GM23338 (cell line): Measurements from ENCODE around the gene POLR1E. TPM values are rescaled to one million over a fixed set of nuclear protein-coding genes. Genes with fewer than 3 reads are reported as not detected.

Experiments used
- ATAC-seq: fragments of 200-7000 bp; cut with Tn5 transposase; 3 replicates; pipeline ENCODE4 v1.9.1; 2020
- DNase-seq: peaks from one replicate; pipeline ENCODE4 v3.0.0-alpha.2; 2015; ENCODE audit warnings: low spot score
- H2AFZ ChIP-seq: fragments of 200-600 bp; sonication (generic); 2 replicates; pipeline ENCODE4 v1.8.0; 2016; ENCODE audit warnings: antibody characterized with exemption, mild to moderate bottlenecking, moderate library complexity
- H3F3A ChIP-seq: fragments of 200-600 bp; sonication (generic); replicated peaks from 2 replicates; pipeline ENCODE4 v1.8.0; 2017; ENCODE audit warnings: antibody characterized with exemption, mixed run types, low read depth
- H3K27ac ChIP-seq: fragments of 200-600 bp; sonication (generic); 2 replicates; pipeline ENCODE4 v1.6.1; 2016; ENCODE audit warnings: low read depth
- H3K27me3 ChIP-seq: fragments of 200-600 bp; sonication (generic); 2 replicates; pipeline ENCODE4 v1.8.0; 2016; ENCODE audit warnings: mild to moderate bottlenecking, mixed run types, moderate library complexity; ENCODE audit not compliant: insufficient read depth
- H3K36me3 ChIP-seq: fragments of 200-600 bp; sonication (generic); 2 replicates; pipeline ENCODE4 v1.8.0; 2016; ENCODE audit warnings: mild to moderate bottlenecking; ENCODE audit not compliant: insufficient read depth
- H3K4me1 ChIP-seq: fragments of 200-600 bp; sonication (generic); 2 replicates; pipeline ENCODE4 v1.8.0; 2016; ENCODE audit warnings: mild to moderate bottlenecking, moderate library complexity; ENCODE audit not compliant: insufficient read depth
- H3K4me2 ChIP-seq: fragments of 200-600 bp; sonication (generic); 2 replicates; pipeline ENCODE4 v1.7.1; 2017; ENCODE audit warnings: mixed run types
- H3K4me3 ChIP-seq: fragments of 200-600 bp; sonication (generic); 2 replicates; pipeline ENCODE4 v1.6.1; 2016; ENCODE audit warnings: mixed run types
- H3K79me2 ChIP-seq: fragments of 200-600 bp; sonication (generic); replicated peaks from 2 replicates; pipeline ENCODE4 v1.8.0; 2017; ENCODE audit warnings: mild to moderate bottlenecking; ENCODE audit not compliant: insufficient read depth
- H3K9me2 ChIP-seq: fragments of 200-600 bp; sonication (generic); 2 replicates; pipeline ENCODE4 v1.8.0; 2017; ENCODE audit not compliant: insufficient read depth
- H4K20me1 ChIP-seq: fragments of 200-600 bp; sonication (generic); replicated peaks from 2 replicates; pipeline ENCODE4 v1.8.0; 2017; ENCODE audit warnings: mild to moderate bottlenecking; ENCODE audit not compliant: insufficient read depth
- H3K27ac Mint-ChIP-seq: 2 replicates; pipeline ENCODE4 v1.8.0; 2020; ENCODE audit warnings: inconsistent platforms, mild to moderate bottlenecking, moderate library complexity, mixed read lengths
- H3K27me3 Mint-ChIP-seq: 3 replicates; pipeline ENCODE4 v1.8.0; 2022; ENCODE audit warnings: low read depth, mild to moderate bottlenecking, moderate library complexity, mixed read lengths, inconsistent platforms; ENCODE audit not compliant: insufficient read depth, poor library complexity
- H3K36me3 Mint-ChIP-seq: 3 replicates; pipeline ENCODE4 v1.8.0; 2021; ENCODE audit warnings: low read depth, mild to moderate bottlenecking, inconsistent platforms, moderate library complexity, mixed read lengths
- H3K4me1 Mint-ChIP-seq: 3 replicates; pipeline ENCODE4 v1.8.0; 2020; ENCODE audit warnings: mild to moderate bottlenecking, inconsistent platforms, mixed read lengths
- H3K4me3 Mint-ChIP-seq: 3 replicates; pipeline ENCODE4 v1.8.0; 2021; ENCODE audit warnings: moderate library complexity, mild to moderate bottlenecking, inconsistent platforms, mixed read lengths
- H3K9me3 Mint-ChIP-seq: 3 replicates; pipeline ENCODE4 v1.8.0; 2020; ENCODE audit warnings: moderate library complexity, mild to moderate bottlenecking, inconsistent platforms, mixed read lengths
- CREB1 ChIP-seq: fragments of 250-450 bp; sonication (Bioruptor Pico); IDR thresholded peaks from 2 replicates; pipeline ENCODE4 v1.5.0; 2020; ENCODE audit warnings: low read depth, mild to moderate bottlenecking, moderate library complexity
- CTCF ChIP-seq, 2 experiments: fragments of 200-600 bp in 1 of 2; sonication (generic) in 1 of 2; conservative IDR thresholded peaks; 2 replicates each; pipeline versions ENCODE4 v1.5.1 to v1.6.1; 2016 to 2017; ENCODE audit warnings: antibody characterized with exemption in 2 of 2, low read depth in 2 of 2, mild to moderate bottlenecking in 2 of 2, moderate library complexity in 1 of 2
- EZH2phosphoT487 ChIP-seq: fragments of 200-600 bp; sonication (generic); IDR thresholded peaks from one replicate; pipeline ENCODE4 v1.8.1; 2018; ENCODE audit warnings: antibody characterized with exemption; ENCODE audit not compliant: unreplicated experiment
- POLR2AphosphoS5 ChIP-seq: IDR thresholded peaks from 2 replicates; pipeline ENCODE4 v1.6.1; 2016; ENCODE audit warnings: antibody characterized with exemption, low read depth
- STAT1 ChIP-seq: IDR thresholded peaks from one replicate; pipeline ENCODE4 v1.6.1; 2016; ENCODE audit warnings: antibody characterized with exemption; ENCODE audit not compliant: unreplicated experiment
- ZNF331 ChIP-seq: fragments of 250-450 bp; sonication (Bioruptor Pico); IDR thresholded peaks from 2 replicates; pipeline ENCODE4 v1.5.0; 2020; ENCODE audit warnings: low read depth, mild to moderate bottlenecking, moderate library complexity
- ZNF462 ChIP-seq: fragments of 250-450 bp; sonication (Bioruptor Pico); IDR thresholded peaks from 2 replicates; pipeline ENCODE4 v1.5.0; 2020; ENCODE audit warnings: mild to moderate bottlenecking, moderate library complexity
- polyA plus RNA-seq: library from polyadenylated mRNA; unstranded; fragments of >200 nt; fragmentation: Nextera tagmentation; extraction: Ambion mirVana; gene quantifications from 2 replicates; pipeline ENCODE4 v1.2.1, GENCODE V29; 2016
- total RNA-seq: library from RNA; depleted of rRNA; stranded (reverse); fragments of >200 nt; shearing (Covaris generic); gene quantifications from 2 replicates; pipeline ENCODE4 v1.2.3, GENCODE V29; 2014

The POLR1E gene
- total and polyA plus RNA-seq, 2 experiments from 2014 or later = 19.2 to 45.5 TPM

- TF ChIP-seq CTCF (conservative IDR thresholded peaks at IDR 0.05; ENCODE audit: low read depth in 2 of 2) = no peak
- no peak for TF ChIP-seq EZH2phosphoT487
- no peak for TF ChIP-seq CREB1 (CRISPR knock-in tag)
Measured at GRCh38 chr9:37464006-37464405, 21.7 kb upstream of the POLR1E start (continued).

- Histone ChIP-seq H3K27me3 (no peaks in the 10 kb centered on the region), H3F3A (peaks cover 14% of the 10 kb centered on the region; the same call in 1 of the 2 replicates), H3K79me2 (peaks cover 51% of the 10 kb centered on the region), H3K4me3 (peak overlapping the region; percentile 74), H3K4me2 (peak overlapping the region; percentile 93), H3K36me3 (no peaks in the 10 kb centered on the region), H3K27ac (peak overlapping the region; percentile 98), H3K9me2 (no peaks in the 10 kb centered on the region), H3K4me1 (peaks cover 19% of the 10 kb centered on the region), H4K20me1 (peaks cover 35% of the 10 kb centered on the region), H2AFZ (0 out of 2 replicates have a peak overlapping the region, but pooled peaks have one; percentile 52)
- H3K9me3 Mint-ChIP-seq = no peaks in the 10 kb centered on the region
- peak overlapping the region; percentile 99 for H3K4me3 Mint-ChIP-seq
- peaks cover 24% of the 10 kb centered on the region for H3K27me3 Mint-ChIP-seq
- DNase-seq (peak; percentile 76), ATAC-seq (peak; percentile 51)
- peaks cover 24% of the 10 kb centered on the region for H3K4me1 Mint-ChIP-seq
- peaks cover 11% of the 10 kb centered on the region for H3K36me3 Mint-ChIP-seq
- H3K27ac Mint-ChIP-seq = peak overlapping the region; percentile 99
- TF ChIP-seq POLR2AphosphoS5 (peak; percentile 56; the same call in 1 of the 2 replicates), ZNF331 (no peak), STAT1 (no peak), CREB1 (CRISPR knock-in tag) (peak; percentile 11; the same call in 1 of the 2 replicates)
Measured at GRCh38 chr9:37464426-37465248, 21.1 kb upstream of the POLR1E start.

- Mint-ChIP-seq H3K27me3 (peaks cover 26% of the 10 kb centered on the region), H3K4me3 (peak within 1 kb of the TSS; percentile 99), H3K4me1 (peaks cover 24% of the 10 kb centered on the region), H3K36me3 (peaks cover 11% of the 10 kb centered on the region), H3K27ac (peak within 1 kb of the TSS; percentile 100), H3K9me3 (no peaks in the 10 kb centered on the region)
- H4K20me1 ChIP-seq = peaks cover 29% of the 10 kb centered on the region
- no peaks in the 10 kb centered on the region for H3K36me3 ChIP-seq
- H3K27ac ChIP-seq = peak within 1 kb of the TSS; percentile 99
- TF ChIP-seq CREB1 (CRISPR knock-in tag) = peak; percentile 90
- TF ChIP-seq ZNF462 (CRISPR knock-in tag) = no peak
- TF ChIP-seq POLR2AphosphoS5 = peak; percentile 60
- peaks cover 14% of the 10 kb centered on the region; the same call in 1 of the 2 replicates for H3F3A ChIP-seq
- H3K4me1 ChIP-seq = peaks cover 19% of the 10 kb centered on the region
- no peaks in the 10 kb centered on the region for H3K27me3 ChIP-seq
- DNase-seq = peak; percentile 100
- ATAC-seq = peak; percentile 77
- H3K9me2 ChIP-seq = no peaks in the 10 kb centered on the region
- peak within 1 kb of the TSS; percentile 52; the same call in 1 of the 2 replicates for H2AFZ ChIP-seq
- H3K4me2 ChIP-seq = peak within 1 kb of the TSS; percentile 93
- H3K4me3 ChIP-seq = peak within 1 kb of the TSS; percentile 74
- peaks cover 43% of the 10 kb centered on the region for H3K79me2 ChIP-seq
Measured at GRCh38 chr9:37465249-37466036, 20.3 kb upstream of the POLR1E start, which contains the start of gene ZBTB5. Gene ZBTB5, minus strand, starts transcription at chr9:37465450. Its CDS starts 22,899 bp downstream, at chr9:37442551.
